ENCODE measurements around the gene POLR2F.

- TF ChIP-seq CTCF (IDR thresholded peaks at IDR 0.05) (no peak), ZNF416 (CRISPR knock-in tag; IDR thresholded peaks at IDR 0.05) (no peak), ATF1 (CRISPR knock-in tag; IDR thresholded peaks at IDR 0.05) (no peak), AFF4 (CRISPR knock-in tag; IDR thresholded peaks at IDR 0.05; ENCODE audit: borderline replicate concordance) (no peak), ETV6 (CRISPR knock-in tag; IDR thresholded peaks at IDR 0.05) (no peak), TCF7 (CRISPR knock-in tag; IDR thresholded peaks at IDR 0.05; ENCODE audit: low read depth) (no peak), E2F5 (CRISPR knock-in tag; IDR thresholded peaks at IDR 0.05) (no peak), USF2 (CRISPR knock-in tag; IDR thresholded peaks at IDR 0.05) (no peak), ZNF317 (CRISPR knock-in tag; IDR thresholded peaks at IDR 0.05; ENCODE audit: borderline replicate concordance, low read depth) (no peak), ATF6 (CRISPR knock-in tag; IDR thresholded peaks at IDR 0.05) (no peak), PREB (CRISPR knock-in tag; IDR thresholded peaks at IDR 0.05; ENCODE audit: borderline replicate concordance) (no peak), NR3C1 (CRISPR knock-in tag; conservative IDR thresholded peaks at IDR 0.05; ENCODE audit: low read depth) (no peak)
These were observed 30.6 kb downstream of the POLR2F start, which contains the start of gene SOX10 for GRCh38 chr22:37983860-37984791.

Measured in WTC11 (cell line).